T-helper 1 cell (primary cell): ENCODE measurements around the gene SLC49A3.

Experiments
- DNase-seq, 5 donors: peaks; one replicate each; pipeline ENCODE4 v3.0.0-alpha.2; 2012 to 2020

Gene SLC49A3

GRCh38 chr4:664713-665231, 24.2 kb downstream of the SLC49A3 start:
- no peak for DNase-seq

GRCh38 chr4:663438-664428, 25.2 kb downstream of the SLC49A3 start:
- peak; percentile 45 to 76 (median 66) for DNase-seq

GRCh38 chr4:663046-663437, 25.9 kb downstream of the SLC49A3 start:
- no peak for DNase-seq

GRCh38 chr4:661881-662761, 26.8 kb downstream of the SLC49A3 start:
- no peak for DNase-seq

- no peak for DNase-seq
Measured at GRCh38 chr4:661231-661630, 27.7 kb downstream of the SLC49A3 start.

GRCh38 chr4:660401-660800, 28.6 kb downstream of the SLC49A3 start:
- DNase-seq: no peak

- no peak for DNase-seq
Measured at GRCh38 chr4:659851-660250, 29.1 kb downstream of the SLC49A3 start.

GRCh38 chr4:658681-659667, 30.0 kb downstream of the SLC49A3 start:
- no peak for DNase-seq

GRCh38 chr4:657834-658667, 30.9 kb downstream of the SLC49A3 start:
- no peak for DNase-seq

GRCh38 chr4:657338-657833, 31.6 kb downstream of the SLC49A3 start:
- DNase-seq: no peak

- DNase-seq: no peak
Measured at GRCh38 chr4:656436-657337, 32.3 kb downstream of the SLC49A3 start.

GRCh38 chr4:655464-656151, 33.3 kb downstream of the SLC49A3 start:
- DNase-seq: no peak

- DNase-seq: no peak
Measured at GRCh38 chr4:654871-655463, 34.0 kb downstream of the SLC49A3 start.

GRCh38 chr4:654503-654845, 34.5 kb downstream of the SLC49A3 start:
- no peak for DNase-seq

GRCh38 chr4:653831-654502, 35.0 kb downstream of the SLC49A3 start:
- no peak for DNase-seq

- DNase-seq: no peak
Measured at GRCh38 chr4:653080-653821, 35.7 kb downstream of the SLC49A3 start.

- no peak for DNase-seq
Measured at GRCh38 chr4:651884-652642, 36.9 kb downstream of the SLC49A3 start.
